IMR-90 (cell line): ENCODE data around the gene HCFC1. TPM values are rescaled to one million over a fixed set of nuclear protein-coding genes. Genes with fewer than 3 reads are reported as not detected.

Source experiments
- ATAC-seq: fragments of 200-7000 bp; cut with Tn5 transposase; 2 replicates; pipeline ENCODE4 v1.9.1; 2020; ENCODE audit warnings: low read depth, mild to moderate bottlenecking, moderate library complexity
- BruUV-seq: library from RNA; stranded (reverse); fragments of 400-500 nt; replicated peaks from 2 replicates; lab custom pipeline; 2021; lab: Mats Ljungman, UMichigan
- CTCF ChIA-PET: fragments of 300-600 bp; formaldehyde crosslinking; extraction: SDS; loops from one replicate; lab custom pipeline; 2021; ENCODE audit warnings: antibody characterized with exemption; lab: Yijun Ruan, JAX
- POLR2A ChIA-PET: fragments of 300-600 bp; sonication (Branson Sonifier 250); formaldehyde crosslinking; loops from one replicate; lab custom pipeline; 2022; ENCODE audit warnings: antibody characterized with exemption; ENCODE audit not compliant: unreplicated experiment; lab: Charles Lee
- DNase-seq: peaks from one replicate; pipeline ENCODE4 v3.0.0; 2013
- H2AFZ ChIP-seq: replicated peaks from 2 replicates; pipeline ENCODE3; 2013; ENCODE audit warnings: low read length, mild to moderate bottlenecking; ENCODE audit not compliant: poor library complexity
- H2AK5ac ChIP-seq: 2 replicates; pipeline ENCODE4 v1.6.1; 2013; ENCODE audit warnings: low read depth, low read length, inconsistent platforms
- H2AK9ac ChIP-seq: replicated peaks from 2 replicates; pipeline ENCODE3; 2013; ENCODE audit warnings: mild to moderate bottlenecking, low read depth, low read length, moderate library complexity; ENCODE audit not compliant: poor library complexity
- H2BK120ac ChIP-seq: 2 replicates; pipeline ENCODE4 v1.6.1; 2013; ENCODE audit warnings: low read depth, low read length, inconsistent platforms
- H2BK15ac ChIP-seq: 3 replicates; pipeline ENCODE4 v1.6.1; 2013; ENCODE audit warnings: low read depth, low read length, inconsistent platforms
- H2BK20ac ChIP-seq: 2 replicates; pipeline ENCODE4 v1.6.1; 2013; ENCODE audit warnings: low read depth, mild to moderate bottlenecking, inconsistent platforms, low read length, moderate library complexity
- H2BK5ac ChIP-seq: 2 replicates; pipeline ENCODE4 v1.6.1; 2013; ENCODE audit warnings: mild to moderate bottlenecking, low read depth, low read length, inconsistent platforms; ENCODE audit not compliant: poor library complexity, severe bottlenecking
- H3K14ac ChIP-seq: replicated peaks from 2 replicates; pipeline ENCODE4 v1.6.1; 2013; ENCODE audit warnings: low read depth, low read length, inconsistent platforms
- H3K18ac ChIP-seq: 2 replicates; pipeline ENCODE4 v1.6.1; 2013; ENCODE audit warnings: low read depth, low read length, control low read depth
- H3K23ac ChIP-seq: 2 replicates; pipeline ENCODE4 v1.6.1; 2013; ENCODE audit warnings: low read depth, low read length, inconsistent platforms
- H3K27ac ChIP-seq: 2 replicates; pipeline ENCODE4 v1.5.1; 2013; ENCODE audit warnings: mild to moderate bottlenecking, control low read depth, low read length; ENCODE audit not compliant: insufficient read depth
- H3K27me3 ChIP-seq: 2 replicates; pipeline ENCODE4 v1.6.1; 2013; ENCODE audit warnings: low read length; ENCODE audit not compliant: control insufficient read depth, insufficient read depth
- H3K36me3 ChIP-seq: 2 replicates; pipeline ENCODE4 v1.6.1; 2013; ENCODE audit warnings: low read length, mixed read lengths; ENCODE audit not compliant: control insufficient read depth, insufficient read depth
- H3K4ac ChIP-seq: 2 replicates; pipeline ENCODE4 v1.6.1; 2013; ENCODE audit warnings: low read depth, low read length, inconsistent platforms
- H3K4me1 ChIP-seq: 2 replicates; pipeline ENCODE4 v1.6.1; 2013; ENCODE audit warnings: low read length, mixed read lengths; ENCODE audit not compliant: control insufficient read depth, insufficient read depth
- H3K4me2 ChIP-seq: 2 replicates; pipeline ENCODE4 v1.6.1; 2013; ENCODE audit warnings: low read depth, mild to moderate bottlenecking, control low read depth, low read length, moderate library complexity
- H3K4me3 ChIP-seq: 2 replicates; pipeline ENCODE4 v1.5.1; 2013; ENCODE audit warnings: low read depth, mild to moderate bottlenecking, control low read depth, low read length, moderate library complexity; ENCODE audit not compliant: insufficient read depth
- H3K56ac ChIP-seq: 2 replicates; pipeline ENCODE4 v1.6.1; 2013; ENCODE audit warnings: low read length, inconsistent platforms; ENCODE audit not compliant: insufficient read depth; ENCODE audit errors: extremely low read depth
- H3K79me1 ChIP-seq, 2 experiments: 2 replicates each; pipeline ENCODE4 v1.6.1; 2013; ENCODE audit warnings: low read length in 2 of 2, inconsistent platforms in 1 of 2, low read depth in 1 of 2
- H3K9ac ChIP-seq: 2 replicates; pipeline ENCODE4 v1.6.1; 2013; ENCODE audit warnings: low read depth, low read length, control low read depth
- H3K9me1 ChIP-seq: 2 replicates; pipeline ENCODE4 v1.6.1; 2013; ENCODE audit warnings: low read length, inconsistent platforms; ENCODE audit not compliant: insufficient read depth
- H3K9me3 ChIP-seq: 2 replicates; pipeline ENCODE4 v1.6.1; 2013; ENCODE audit warnings: low read length; ENCODE audit not compliant: control insufficient read depth, insufficient read depth
- H4K20me1 ChIP-seq: 2 replicates; pipeline ENCODE4 v1.6.1; 2013; ENCODE audit warnings: low read length, inconsistent platforms; ENCODE audit not compliant: insufficient read depth
- H4K5ac ChIP-seq: 2 replicates; pipeline ENCODE4 v1.6.1; 2013; ENCODE audit warnings: mild to moderate bottlenecking, low read depth, low read length, control low read depth
- H4K8ac ChIP-seq, 2 experiments: 2 replicates each; pipeline ENCODE4 v1.6.1; 2013; ENCODE audit warnings: low read depth in 2 of 2, low read length in 2 of 2, control low read depth in 1 of 2, inconsistent platforms in 1 of 2
- H4K91ac ChIP-seq: 2 replicates; pipeline ENCODE4 v1.6.1; 2013; ENCODE audit warnings: low read depth, low read length, inconsistent platforms; ENCODE audit not compliant: insufficient read depth
- BHLHE40 ChIP-seq: fragments of 150-350 bp; IDR thresholded peaks from 2 replicates; pipeline ENCODE4 v1.6.1; 2016; ENCODE audit warnings: mild to moderate bottlenecking, low read depth, low read length
- CEBPB ChIP-seq: IDR thresholded peaks from 2 replicates; pipeline ENCODE4 v1.6.1; 2012; ENCODE audit warnings: low read depth, low read length, improper control_type of control experiment
- CHD1 ChIP-seq: IDR thresholded peaks from 2 replicates; pipeline ENCODE4 v1.6.1; 2012; ENCODE audit warnings: low read depth, low read length, improper control_type of control experiment
- CTCF ChIP-seq: conservative IDR thresholded peaks from 2 replicates; pipeline ENCODE4 v1.5.1; 2012; ENCODE audit warnings: mild to moderate bottlenecking, low read depth, low read length, improper control_type of control experiment
- FOS ChIP-seq: fragments of 150-350 bp; IDR thresholded peaks from 2 replicates; pipeline ENCODE4 v1.6.1; 2016; ENCODE audit warnings: low read depth, low read length
- MAFK ChIP-seq: IDR thresholded peaks from 2 replicates; pipeline ENCODE4 v1.6.1; 2012; ENCODE audit warnings: low read depth, low read length, improper control_type of control experiment
- MAZ ChIP-seq: IDR thresholded peaks from 2 replicates; pipeline ENCODE4 v1.6.1; 2012; ENCODE audit warnings: low read depth, mild to moderate bottlenecking, low read length, improper control_type of control experiment, moderate library complexity, borderline replicate concordance
- MXI1 ChIP-seq: IDR thresholded peaks from 2 replicates; pipeline ENCODE4 v1.6.1; 2012; ENCODE audit warnings: low read depth, mild to moderate bottlenecking, low read length, moderate library complexity, borderline replicate concordance
- NFE2L2 ChIP-seq: fragments of 150-350 bp; IDR thresholded peaks from 2 replicates; pipeline ENCODE4 v1.6.1; 2016; ENCODE audit warnings: low read depth, mild to moderate bottlenecking, low read length
- POLR2A ChIP-seq: IDR thresholded peaks from 2 replicates; pipeline ENCODE4 v1.6.1; 2012; ENCODE audit warnings: mild to moderate bottlenecking, low read depth, low read length
- RAD21 ChIP-seq: IDR thresholded peaks from 2 replicates; pipeline ENCODE4 v1.6.1; 2012; ENCODE audit warnings: low read length, improper control_type of control experiment
- RCOR1 ChIP-seq: IDR thresholded peaks from 2 replicates; pipeline ENCODE4 v1.6.1; 2012; ENCODE audit warnings: mild to moderate bottlenecking, low read length, improper control_type of control experiment; ENCODE audit not compliant: insufficient replicate concordance
- RFX5 ChIP-seq: IDR thresholded peaks from 2 replicates; pipeline ENCODE4 v1.8.0; 2012; ENCODE audit warnings: low read depth, mild to moderate bottlenecking, low read length, moderate library complexity
- SMC3 ChIP-seq: fragments of 150-350 bp; IDR thresholded peaks from 2 replicates; pipeline ENCODE4 v1.6.1; 2016; ENCODE audit warnings: low read depth, mild to moderate bottlenecking, antibody characterized with exemption, low read length, moderate library complexity
- USF2 ChIP-seq: fragments of 150-350 bp; IDR thresholded peaks from 2 replicates; pipeline ENCODE4 v1.6.1; 2017; ENCODE audit warnings: mild to moderate bottlenecking, antibody characterized with exemption, low read length, low read depth
- WGBS, 2 experiments: methylation state at CpG; one replicate each; pipeline versions ENCODE4 v1.1.5 to v1.1.7; 2013; ENCODE audit warnings: missing lambda C conversion rate in 2 of 2; ENCODE audit not compliant: insufficient read length in 1 of 2; ENCODE audit errors: extremely low coverage in 2 of 2; 5-methylcytosine and 5-hydroxymethylcytosine counted together
- dilution Hi-C: fragments of 300-500 bp; cut with HindIII; formaldehyde crosslinking; loops from one replicate; pipeline ENCODE4 v1.14.3; 2018; ENCODE audit warnings: low sequenced_read_pairs; ENCODE audit not compliant: unreplicated experiment
- in situ Hi-C: fragments of 300-500 bp; cut with MboI; formaldehyde crosslinking; loops from 3 replicates; pipeline ENCODE4 v1.14.3; 2019; ENCODE audit warnings: low sequenced_read_pairs, inconsistent platforms, mixed read lengths
- intact Hi-C: fragments of 100-400 bp; cut with micrococcal nuclease; formaldehyde crosslinking; loops from 2 replicates; pipeline ENCODE4 v1.10.0; 2022
- polyA plus RNA-seq, 3 experiments: library from polyadenylated mRNA; depleted of rRNA; stranded (reverse); fragments of >200 nt; gene quantifications; 2 replicates each; pipeline ENCODE4 v1.2.3, GENCODE V29; 2012; ENCODE audit warnings: low replicate concordance in 1 of 3
- total RNA-seq: library from RNA; depleted of rRNA; stranded (reverse); fragments of >200 nt; gene quantifications from 2 replicates; pipeline ENCODE4 v1.2.3, GENCODE V29; 2012
- TF ChIP-seq, protein P1 (sequence below): fragments of 150-350 bp; IDR thresholded peaks from 2 replicates; pipeline ENCODE4 v1.6.1; 2016; ENCODE audit warnings: low read depth, mild to moderate bottlenecking, low read length, moderate library complexity, borderline replicate concordance

The HCFC1 gene
- total and polyA plus RNA-seq, 2 of the 4 experiments (the other 2 are of a cell fraction), result 3.2 to 17.6 TPM

DNA sequence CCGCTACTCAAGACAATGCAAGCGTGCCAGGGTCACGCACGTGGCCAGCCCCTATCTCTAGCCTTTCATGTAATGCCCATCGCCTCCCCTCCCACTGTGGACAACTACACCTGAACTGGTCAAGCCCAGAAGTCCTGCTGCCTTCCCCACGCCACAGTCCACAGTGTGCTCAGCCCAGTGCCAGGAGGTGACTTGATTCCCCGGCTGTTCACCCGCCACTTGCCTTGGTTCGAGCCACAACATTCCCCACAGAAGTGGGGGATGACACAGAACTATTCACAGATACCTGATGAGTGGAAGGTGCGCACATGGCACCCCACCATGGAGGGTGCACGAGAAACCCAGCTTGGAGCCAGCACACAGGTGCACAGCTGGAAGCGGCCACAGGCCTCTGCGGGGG, 52.3 kb downstream of the HCFC1 start:
- Histone ChIP-seq H3K23ac (no peak overlapping the region), H3K9me1 (no peaks in the 10 kb centered on the region), H4K8ac (no peak overlapping the region), H2BK120ac (no peak overlapping the region), H2AK9ac (no peak overlapping the region), H2BK5ac (no peak overlapping the region), H2BK20ac (no peak overlapping the region), H3K4me2 (no peak overlapping the region), H2AFZ (peak overlapping the region; percentile 23), H4K20me1 (no peaks in the 10 kb centered on the region), H3K9ac (no peak overlapping the region), H3K79me1 (no peaks in the 10 kb centered on the region), H2AK5ac (no peak overlapping the region), H3K27me3 (peaks cover 17% of the 10 kb centered on the region; the same call in 1 of the 2 replicates), H3K9me3 (no peaks in the 10 kb centered on the region), H4K5ac (no peak overlapping the region), H4K91ac (no peak overlapping the region), H3K4ac (no peak overlapping the region), H3K4me1 (no peaks in the 10 kb centered on the region; the same call in 1 of the 2 replicates), H2BK15ac (no peak overlapping the region), H3K18ac (no peak overlapping the region), H3K14ac (no peak overlapping the region), H3K27ac (no peak overlapping the region), H3K56ac (no peak overlapping the region), H3K36me3 (no peaks in the 10 kb centered on the region), H3K4me3 (no peak overlapping the region)
- ATAC-seq (no peak), DNase-seq (no peak)
- BruUV-seq, result no TSS peak
- dilution Hi-C loops (no loop called here), in situ Hi-C loops (loop anchor here (5.0 to 25.0 kb wide), 2 partner anchors 122 to 957 kb away; no protein-coding TSS in a partner anchor), intact Hi-C loops (no loop called here)
- ChIA-PET POLR2A (no interaction called here), CTCF (no interaction called here)
- WGBS, 2 experiments, result 82% methylated on average over 8 of the region's 13 CpGs; no CpG with 5 or more reads in 1 of the 2 experiments
- no peak for TF ChIP-seq RAD21
- no peak for TF ChIP-seq CEBPB
- TF ChIP-seq MAZ, result no peak
- TF ChIP-seq RFX5, result no peak
- TF ChIP-seq POLR2A, result no peak
- no peak for TF ChIP-seq USF2
- no peak for TF ChIP-seq NFE2L2
- no peak for TF ChIP-seq SMC3
- no peak for TF ChIP-seq FOS
- no peak for TF ChIP-seq RCOR1
- no peak for TF ChIP-seq CHD1
- TF ChIP-seq BHLHE40, result no peak
- no peak for TF ChIP-seq CTCF
- TF ChIP-seq, protein P1, sequence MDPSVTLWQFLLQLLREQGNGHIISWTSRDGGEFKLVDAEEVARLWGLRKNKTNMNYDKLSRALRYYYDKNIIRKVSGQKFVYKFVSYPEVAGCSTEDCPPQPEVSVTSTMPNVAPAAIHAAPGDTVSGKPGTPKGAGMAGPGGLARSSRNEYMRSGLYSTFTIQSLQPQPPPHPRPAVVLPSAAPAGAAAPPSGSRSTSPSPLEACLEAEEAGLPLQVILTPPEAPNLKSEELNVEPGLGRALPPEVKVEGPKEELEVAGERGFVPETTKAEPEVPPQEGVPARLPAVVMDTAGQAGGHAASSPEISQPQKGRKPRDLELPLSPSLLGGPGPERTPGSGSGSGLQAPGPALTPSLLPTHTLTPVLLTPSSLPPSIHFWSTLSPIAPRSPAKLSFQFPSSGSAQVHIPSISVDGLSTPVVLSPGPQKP, result no peak
- no peak for TF ChIP-seq MAFK
- no peak for TF ChIP-seq MXI1
